DLD1 (cell line): ENCODE results near the gene SSC4D.

Experiments used
- in situ Hi-C: cut with HindIII; loops from 2 replicates; pipeline ENCODE4 v1.10.0; 2017; ENCODE audit warnings: low sequenced_read_pairs

The SSC4D gene

DNA sequence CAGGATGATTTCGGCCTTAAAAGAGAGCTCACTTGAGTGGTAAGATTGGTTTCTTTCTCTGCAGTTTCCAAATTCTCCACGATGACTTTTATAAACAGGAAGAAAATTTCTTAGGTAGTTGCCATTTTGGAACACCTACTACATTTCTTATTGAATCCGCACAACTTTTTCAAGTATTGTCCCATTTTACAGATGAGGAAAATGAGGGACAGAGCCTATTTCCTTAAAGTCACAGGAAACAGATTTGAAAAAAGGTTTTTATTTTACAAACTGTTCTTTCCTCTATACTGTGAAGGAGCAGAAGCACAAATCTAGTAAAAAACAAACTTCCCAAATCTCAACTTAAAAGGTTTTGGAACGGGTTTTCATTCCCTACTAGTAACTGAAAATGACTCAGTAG, 53.4 kb downstream of the SSC4D start:
- in situ Hi-C loops: no loop called here

DNA sequence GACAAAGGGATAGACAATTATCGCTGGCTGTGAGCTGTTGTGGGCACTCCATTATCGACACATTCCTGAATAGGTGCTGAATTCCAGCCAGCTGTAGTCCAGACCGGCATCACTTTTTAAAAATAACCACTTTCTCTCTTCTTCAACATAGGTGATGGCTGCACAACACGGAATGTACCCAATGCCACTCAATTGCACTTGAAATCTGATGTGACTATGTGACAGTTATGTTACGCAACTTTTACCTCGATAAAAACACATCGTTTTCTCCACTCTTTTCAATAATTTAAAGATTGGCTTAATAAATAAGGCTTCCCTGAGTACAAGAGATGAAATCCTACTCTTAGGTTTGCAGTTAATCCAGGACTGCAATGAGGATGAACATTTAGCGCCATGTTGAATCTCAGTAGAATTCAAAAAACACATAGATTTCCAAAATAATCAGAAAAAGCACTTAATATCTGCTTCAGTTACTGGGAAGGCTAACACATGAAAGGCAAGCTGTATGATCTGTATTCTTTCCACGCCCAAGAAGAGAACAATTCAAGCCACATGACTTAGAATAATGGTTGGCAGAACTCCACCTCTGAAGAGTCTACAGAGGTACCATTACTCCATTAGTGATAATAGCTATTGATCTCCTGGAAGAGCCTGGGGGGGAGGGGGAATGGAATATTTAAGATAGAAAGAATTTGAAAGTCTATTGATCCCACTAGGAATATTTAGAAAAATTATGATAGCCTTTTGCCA, 54.3 kb downstream of the SSC4D start:
- in situ Hi-C loops: no loop called here

DNA sequence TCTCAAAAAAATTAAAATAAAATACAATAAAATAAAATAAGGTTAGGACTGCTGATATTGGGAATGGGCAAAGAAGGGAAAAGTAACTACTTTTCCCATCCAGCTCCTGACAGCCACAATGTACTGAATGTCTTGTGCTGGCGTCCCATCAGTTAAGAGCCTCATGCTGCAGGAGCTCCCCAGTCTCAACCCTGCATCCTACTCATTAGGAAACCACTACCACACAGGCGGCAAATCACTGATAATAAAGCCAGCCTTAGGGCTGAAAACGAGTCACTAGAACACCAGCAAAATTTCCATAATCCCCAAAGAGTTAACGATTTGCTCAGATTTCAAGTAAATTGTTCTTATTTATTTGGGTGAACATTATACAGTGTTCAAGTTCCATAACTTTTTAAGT, 55.0 kb downstream of the SSC4D start:
- in situ Hi-C loops: no loop called here

DNA sequence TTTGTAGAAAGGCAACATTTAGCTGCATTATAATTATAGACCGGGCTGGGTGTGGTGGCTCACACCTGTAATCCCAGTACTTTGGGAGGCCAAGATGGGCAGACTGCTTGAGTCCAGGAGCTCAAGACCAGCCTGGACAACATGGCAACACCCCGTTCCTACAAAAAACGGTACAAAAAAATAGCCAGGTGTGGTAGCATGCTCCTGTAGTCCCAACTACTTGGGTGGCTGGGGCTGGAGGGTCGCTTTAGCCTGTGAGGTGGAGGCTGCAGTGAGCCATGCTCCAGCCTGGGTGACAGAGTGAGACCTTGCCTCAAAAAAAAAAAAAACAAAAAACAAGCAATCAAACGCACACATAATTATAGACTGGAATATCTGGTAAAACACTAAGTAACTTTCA, 55.8 kb downstream of the SSC4D start:
- in situ Hi-C loops: no loop called here

DNA sequence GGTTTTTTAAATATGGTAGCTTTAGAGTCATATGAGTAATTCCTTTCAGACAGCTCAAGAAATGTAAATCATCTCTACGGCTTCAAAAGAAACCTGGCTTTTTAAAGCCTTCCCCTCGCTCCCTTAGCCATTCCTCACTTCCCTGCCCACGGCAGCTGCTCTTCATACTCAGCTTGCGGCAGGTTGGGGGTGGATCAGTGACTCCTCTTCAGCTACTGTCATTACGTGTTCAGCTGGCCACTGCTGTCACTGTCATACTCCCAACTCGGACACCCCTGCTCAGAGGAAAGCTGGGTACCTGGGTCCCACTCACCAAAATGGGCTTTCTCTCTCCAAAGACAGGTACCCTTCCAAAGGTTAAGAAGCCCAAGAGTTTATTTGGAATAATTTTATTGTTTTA, 57.3 kb downstream of the SSC4D start:
- in situ Hi-C loops: no loop called here

DNA sequence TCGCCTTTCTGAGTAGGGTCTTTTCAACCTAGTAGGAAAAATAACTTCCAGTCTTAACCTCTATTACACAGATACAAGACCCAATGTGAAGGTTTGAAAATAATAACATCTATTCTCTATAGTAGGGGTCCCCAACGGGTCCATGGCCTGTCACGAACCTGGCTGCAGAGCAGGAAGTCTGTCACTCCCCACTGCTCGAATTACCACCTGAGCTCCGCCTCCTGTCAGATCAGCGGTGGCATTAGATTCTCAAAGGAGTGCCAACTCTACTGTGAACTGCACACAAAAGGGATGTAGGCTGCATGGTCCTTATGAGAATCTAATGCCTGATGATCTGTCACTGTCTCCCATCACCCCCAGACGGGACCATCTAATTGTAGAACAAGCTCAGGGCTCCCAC, 58.1 kb downstream of the SSC4D start:
- in situ Hi-C loops: no loop called here

DNA sequence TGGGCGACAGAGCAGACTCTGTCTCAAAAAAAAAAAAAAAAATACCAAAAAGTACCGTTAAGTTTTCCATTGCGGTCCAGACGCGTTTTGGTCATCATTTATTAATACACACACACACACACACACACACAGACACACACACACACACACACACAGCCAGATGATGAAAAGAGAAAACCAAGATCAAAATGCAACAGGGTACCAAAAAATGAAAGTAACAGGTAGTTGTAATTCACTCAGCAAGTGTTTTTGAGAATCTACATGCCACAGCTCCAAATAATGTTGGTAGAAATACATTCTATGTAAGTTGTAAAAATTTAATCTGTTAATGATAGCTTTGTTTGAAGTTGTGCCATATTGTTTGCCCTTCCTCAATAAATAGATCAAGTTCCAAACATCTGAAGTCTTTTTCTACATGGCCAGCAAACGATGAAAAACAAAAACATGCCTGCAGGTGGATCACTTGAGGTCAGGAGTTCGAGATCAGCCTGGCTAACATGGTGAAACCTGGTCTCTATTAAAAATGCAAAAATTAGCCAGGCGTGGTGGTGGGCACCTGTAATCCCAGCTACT, 60.1 kb downstream of the SSC4D start:
- in situ Hi-C loops: no loop called here

DNA sequence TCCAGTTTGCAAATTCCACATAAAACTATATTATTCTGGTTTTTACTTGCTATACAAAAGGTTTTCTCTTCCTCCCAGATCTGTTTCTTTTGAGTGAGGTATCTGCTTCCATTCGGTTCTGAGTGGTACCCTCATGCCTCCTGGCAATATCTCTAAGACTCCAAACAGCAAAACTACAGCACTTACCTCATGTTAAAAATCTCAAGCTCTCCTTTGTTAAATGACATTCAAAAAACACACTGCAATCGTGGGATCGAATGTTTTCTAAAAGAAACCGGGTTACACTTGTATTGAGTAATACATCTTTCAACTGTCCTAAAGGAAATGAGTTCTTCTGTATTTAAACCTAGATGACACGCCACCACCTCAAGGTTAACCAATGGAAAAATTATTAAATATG, 61.8 kb downstream of the SSC4D start:
- in situ Hi-C loops: no loop called here

DNA sequence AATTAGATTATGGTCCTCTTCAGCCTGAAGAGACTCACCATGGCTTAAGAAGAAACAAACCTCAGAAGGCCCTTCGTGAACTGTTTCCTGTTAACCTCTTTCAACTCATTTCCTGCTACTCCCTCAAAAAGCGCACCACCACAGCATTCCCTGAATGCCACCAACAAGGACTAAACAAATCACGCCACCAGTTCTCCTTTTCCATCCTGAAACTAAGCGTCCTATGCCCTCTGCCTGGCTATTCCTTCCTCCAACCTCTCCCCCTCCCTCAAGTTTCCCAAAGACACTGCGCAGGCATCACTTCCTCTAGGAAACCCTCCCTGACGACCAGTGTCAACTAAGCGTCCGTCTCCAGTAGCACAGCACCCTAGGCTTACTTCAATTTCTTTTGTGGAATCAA, 62.7 kb downstream of the SSC4D start:
- in situ Hi-C loops: no loop called here

DNA sequence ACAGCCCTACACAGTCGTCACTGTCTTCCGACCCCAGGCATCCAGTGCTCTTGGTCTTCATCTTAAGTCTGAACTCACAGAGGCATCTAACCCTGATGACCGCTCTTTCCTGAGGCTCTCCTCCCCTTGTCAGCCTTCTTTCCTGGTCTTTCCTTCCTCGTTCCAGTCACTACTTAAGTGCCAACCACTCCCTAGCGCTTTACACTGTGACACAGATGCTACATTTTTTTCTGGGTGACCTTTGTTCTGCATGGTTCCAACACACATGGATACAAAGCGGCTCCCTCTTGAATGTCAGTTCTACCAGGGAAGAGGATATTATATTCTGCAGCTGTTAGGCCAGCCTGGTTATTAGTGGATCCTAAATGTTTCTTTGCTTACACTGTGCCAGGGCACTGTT, 63.4 kb downstream of the SSC4D start:
- in situ Hi-C loops: no loop called here

DNA sequence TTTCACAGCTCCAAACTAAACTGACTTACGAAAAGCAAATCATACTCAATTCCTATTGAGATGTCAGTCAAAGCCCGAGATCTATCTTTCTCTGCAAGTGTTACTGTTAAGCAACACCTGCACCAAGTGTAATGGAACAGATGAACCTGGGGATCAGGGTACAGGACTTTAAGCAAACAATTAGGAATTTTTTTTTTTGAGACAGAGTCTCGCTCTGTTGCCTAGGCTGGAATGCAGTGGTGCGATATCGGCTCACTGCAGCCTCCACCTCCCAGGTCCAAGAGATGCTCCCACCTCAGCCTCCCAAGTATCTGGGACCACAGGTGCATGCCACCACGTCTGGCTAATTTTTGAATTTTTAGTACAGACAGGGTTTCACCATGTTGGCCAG, 65.6 kb downstream of the SSC4D start:
- in situ Hi-C loops: no loop called here

DNA sequence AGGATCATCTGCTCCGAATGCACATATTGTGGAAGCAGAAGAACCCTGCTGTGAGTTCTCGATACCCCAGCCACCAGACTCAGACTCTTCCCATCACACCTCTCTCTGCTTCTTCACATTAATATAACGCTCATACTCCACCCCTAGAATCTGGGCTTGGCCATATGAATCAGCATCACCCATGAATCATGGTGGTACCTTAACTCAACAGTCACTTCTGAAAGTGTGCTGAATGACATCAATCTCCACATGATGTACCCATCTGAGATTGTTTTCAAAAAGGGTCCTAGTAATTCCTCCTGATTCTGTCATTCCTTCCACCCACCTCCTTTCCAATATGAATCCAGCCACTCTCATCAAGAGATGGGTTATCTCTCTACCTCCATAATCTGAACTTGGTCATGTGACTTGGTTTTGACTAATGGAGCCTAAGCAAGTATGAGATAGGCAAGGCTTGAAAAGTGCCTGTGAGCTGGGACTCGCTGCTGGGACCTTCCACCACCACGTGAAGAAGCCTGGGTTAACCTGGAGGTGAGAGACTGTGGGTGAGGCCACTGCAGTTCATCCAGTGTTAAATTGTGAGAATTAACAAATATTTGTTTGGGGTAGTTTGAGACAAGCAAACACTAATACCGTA, 66.1 kb downstream of the SSC4D start:
- in situ Hi-C loops: no loop called here

DNA sequence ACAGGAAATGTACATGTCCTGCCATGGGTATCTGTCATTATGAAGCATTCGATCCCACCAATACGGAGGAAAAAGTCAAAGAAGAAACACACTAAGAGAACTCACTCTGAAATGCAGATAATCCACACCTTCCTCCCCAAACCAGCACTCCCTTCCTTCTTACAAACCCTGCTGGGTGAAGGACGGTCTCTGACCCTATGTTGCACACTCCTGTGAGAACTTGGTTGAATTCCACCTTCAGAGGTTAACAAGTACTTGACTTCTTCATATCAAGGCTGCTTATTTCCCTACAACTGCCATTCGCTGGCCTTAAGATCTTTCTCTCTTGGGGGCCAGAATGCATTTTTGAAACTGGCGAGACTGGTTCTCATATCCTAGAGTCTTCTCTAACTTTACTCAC, 67.3 kb downstream of the SSC4D start:
- in situ Hi-C loops: no loop called here

DNA sequence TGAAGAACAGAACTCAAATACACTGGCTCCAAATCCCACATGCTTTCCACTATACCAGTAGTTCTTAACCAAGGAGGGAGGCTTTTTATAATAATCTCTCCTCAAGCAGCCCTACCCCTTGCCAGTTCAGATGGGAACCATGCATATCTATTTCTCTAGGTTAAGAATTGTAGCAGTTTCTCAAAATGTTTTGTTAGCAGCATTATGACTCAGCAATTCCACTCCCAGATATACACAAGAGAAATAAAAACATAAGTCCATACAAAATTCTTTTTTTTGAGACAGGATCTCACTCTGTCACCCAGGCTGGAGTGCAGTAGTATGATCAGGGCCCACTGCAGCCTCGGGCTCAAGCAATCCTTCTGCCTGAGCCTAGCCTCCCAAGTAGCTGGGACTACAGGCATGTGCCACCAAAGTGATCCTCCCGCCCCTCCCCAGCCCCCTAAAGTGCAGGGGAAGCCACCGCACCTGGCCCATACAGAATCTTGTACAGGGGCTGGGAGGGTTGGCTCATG, 68.8 kb downstream of the SSC4D start:
- in situ Hi-C loops: no loop called here
